AG09319 (cell line): ENCODE results near the gene NRF1.
"Not testable (repeated sequence)": the region's sequence is repeated elsewhere in the genome, so short reads cannot be mapped to it uniquely, and the experiment has no call there.

Experiments used
- DNase-seq: peaks from one replicate; pipeline ENCODE4 v3.0.0-alpha.2; 2010; ENCODE audit warnings: low read depth; ENCODE audit errors: extremely low read depth
- TF ChIP-seq, protein P1 (sequence below): IDR thresholded peaks from 2 replicates; pipeline ENCODE4 v1.5.1; 2011; ENCODE audit warnings: low read depth, mild to moderate bottlenecking, inconsistent platforms, low read length, moderate library complexity

Gene NRF1

DNA sequence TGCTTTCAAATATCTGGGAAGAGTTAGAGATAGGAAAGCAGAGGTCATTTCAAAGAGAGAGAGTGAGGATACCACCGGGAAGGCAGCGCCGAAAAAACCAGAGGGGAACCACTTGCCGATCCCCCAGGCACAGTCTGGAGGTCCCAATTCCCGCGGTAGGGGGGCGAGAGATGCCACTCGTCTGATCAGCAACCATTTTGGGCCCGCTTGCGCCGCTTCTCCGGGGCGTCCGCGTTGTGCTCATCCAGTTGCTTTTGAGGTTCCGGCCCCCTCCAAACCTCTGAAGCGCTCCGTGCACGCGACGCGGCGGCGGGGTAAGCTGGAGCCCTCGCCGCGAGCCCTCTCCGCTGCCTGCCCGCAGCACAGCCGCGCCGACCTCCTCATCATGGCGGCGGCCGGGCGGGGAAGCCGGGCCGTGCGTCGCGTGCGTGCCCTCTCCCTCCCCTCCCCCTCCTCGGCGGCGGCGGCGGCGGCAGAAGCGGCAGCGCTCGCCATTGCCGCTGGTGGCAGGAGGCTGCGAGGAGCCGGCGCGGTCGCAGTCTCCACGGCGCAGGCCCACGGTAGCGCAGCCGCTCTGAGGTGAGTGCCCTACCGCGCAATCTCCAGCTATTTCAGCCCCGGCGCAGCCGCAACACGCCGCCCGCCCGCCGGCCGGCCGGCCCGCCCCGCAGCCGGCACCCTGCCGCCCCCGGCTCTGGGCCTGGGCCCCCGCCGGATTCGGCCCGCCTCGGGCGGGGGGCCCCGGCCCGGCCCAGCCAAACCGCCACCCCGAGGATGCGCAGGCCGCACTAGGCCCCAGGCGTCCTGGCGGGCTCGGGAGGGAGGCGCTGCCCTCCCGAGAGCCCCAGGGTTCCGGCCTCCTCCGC, at the start of gene NRF1:
Gene NRF1 (plus strand): TSS at position 475 of the 866 bp plus-strand sequence. CDS start 45,632 bp downstream, outside the sequence.
- TF ChIP-seq, protein P1, sequence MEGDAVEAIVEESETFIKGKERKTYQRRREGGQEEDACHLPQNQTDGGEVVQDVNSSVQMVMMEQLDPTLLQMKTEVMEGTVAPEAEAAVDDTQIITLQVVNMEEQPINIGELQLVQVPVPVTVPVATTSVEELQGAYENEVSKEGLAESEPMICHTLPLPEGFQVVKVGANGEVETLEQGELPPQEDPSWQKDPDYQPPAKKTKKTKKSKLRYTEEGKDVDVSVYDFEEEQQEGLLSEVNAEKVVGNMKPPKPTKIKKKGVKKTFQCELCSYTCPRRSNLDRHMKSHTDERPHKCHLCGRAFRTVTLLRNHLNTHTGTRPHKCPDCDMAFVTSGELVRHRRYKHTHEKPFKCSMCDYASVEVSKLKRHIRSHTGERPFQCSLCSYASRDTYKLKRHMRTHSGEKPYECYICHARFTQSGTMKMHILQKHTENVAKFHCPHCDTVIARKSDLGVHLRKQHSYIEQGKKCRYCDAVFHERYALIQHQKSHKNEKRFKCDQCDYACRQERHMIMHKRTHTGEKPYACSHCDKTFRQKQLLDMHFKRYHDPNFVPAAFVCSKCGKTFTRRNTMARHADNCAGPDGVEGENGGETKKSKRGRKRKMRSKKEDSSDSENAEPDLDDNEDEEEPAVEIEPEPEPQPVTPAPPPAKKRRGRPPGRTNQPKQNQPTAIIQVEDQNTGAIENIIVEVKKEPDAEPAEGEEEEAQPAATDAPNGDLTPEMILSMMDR = no peak; the same call in 1 of the 2 replicates
- peak; percentile 77 for DNase-seq

DNA sequence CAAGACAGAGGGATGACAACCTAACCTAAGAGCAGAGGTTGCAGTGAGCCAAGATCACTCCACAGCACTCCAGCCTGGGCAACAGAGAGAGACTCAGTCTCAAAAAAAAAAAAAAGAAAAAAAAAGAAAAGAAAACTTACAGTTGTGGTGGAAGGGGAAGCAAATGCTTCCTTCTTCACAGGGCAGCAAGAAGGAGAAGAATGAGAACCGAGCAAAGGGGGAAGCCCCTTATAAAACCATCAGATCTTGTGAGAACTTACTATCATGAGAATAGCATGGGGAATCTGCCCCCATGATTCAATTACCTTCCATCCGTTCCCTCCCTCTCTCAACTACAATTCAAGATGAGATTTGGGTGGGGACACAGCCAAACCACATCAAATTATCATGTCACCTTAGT, 45.2 kb upstream of the NRF1 start:
- not testable (repeated sequence) for DNase-seq

DNA sequence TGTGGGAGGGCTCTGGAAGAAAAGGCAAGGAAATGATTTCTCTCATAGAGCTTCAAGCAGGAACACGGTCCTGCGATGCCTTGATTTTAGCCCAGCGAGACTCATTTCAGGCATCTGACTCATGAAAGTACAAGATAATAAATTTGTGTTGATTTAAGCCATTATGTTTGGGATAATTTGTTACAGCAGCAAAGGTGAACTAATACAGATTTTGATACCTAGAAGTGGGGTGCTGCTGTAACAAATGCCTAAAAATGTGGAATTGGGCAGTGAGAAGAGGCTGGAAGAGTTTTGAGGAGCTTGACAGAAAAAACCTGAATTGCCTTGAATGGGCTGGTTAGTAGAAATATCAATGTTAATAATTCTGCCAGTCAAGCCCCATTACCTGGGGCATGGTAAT, 44.1 kb upstream of the NRF1 start:
- TF ChIP-seq, protein P1 = no peak
- DNase-seq = no peak

DNA sequence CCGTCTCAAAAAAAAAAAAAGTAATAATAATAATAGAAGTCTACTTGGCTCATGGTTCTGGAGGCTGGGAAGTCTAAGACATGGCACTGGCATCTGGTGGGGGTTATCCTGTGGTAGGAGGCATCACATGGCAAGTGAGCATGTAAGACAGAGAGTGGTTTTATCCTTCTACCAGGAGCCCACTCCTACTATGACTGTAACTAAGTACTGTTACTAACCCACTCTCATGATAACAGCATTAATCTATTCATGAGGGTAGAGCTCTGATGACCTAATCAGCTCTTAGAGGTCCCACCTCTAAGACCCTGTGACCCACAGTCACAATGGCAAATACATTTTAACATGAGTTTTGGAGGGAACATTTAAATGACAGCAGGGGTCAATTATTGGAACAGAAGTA, 43.3 kb upstream of the NRF1 start:
- TF ChIP-seq, protein P1 = no peak
- DNase-seq = no peak

DNA sequence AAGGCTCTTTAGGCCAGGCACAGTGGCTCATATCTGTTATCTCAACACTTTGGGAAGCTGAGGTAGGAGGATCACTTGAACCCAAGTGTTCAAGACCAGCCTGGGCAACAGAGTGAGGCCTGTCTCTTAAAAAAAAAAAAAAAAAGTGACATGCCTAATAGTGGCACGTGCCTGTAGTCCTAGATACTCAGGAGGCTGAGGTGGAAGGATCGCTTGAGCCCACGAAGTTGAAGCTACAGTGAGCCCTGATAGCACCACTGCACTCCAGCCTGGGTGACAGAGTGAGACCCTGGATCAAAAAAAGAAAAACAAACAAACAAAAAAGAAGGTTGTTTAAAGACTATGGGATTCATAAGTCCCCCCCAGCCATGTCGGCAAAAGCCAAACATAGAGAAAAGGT, 42.2 kb upstream of the NRF1 start:
- TF ChIP-seq, protein P1 = no peak
- no peak for DNase-seq

DNA sequence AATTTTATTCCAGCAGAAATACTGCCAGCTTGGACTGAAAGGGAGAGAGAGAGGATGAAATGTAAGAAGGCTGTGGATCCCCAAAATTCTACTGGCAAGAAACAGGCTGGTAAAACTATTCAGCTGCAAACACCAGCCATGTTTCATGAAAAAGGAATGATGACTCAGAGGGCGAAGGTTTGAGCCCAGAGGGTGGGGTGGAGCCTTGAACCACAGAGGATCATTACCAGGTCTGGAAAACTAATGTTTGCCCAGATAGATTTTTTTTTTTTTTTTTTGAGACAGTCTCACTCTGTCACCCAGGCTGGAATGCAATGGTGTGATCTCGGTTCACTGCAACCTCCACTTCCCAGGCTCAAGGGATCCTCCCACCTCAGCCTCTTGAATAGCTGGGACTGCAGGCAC, 41.7 kb upstream of the NRF1 start:
- DNase-seq = peak; percentile 63
- TF ChIP-seq, protein P1 = no peak

DNA sequence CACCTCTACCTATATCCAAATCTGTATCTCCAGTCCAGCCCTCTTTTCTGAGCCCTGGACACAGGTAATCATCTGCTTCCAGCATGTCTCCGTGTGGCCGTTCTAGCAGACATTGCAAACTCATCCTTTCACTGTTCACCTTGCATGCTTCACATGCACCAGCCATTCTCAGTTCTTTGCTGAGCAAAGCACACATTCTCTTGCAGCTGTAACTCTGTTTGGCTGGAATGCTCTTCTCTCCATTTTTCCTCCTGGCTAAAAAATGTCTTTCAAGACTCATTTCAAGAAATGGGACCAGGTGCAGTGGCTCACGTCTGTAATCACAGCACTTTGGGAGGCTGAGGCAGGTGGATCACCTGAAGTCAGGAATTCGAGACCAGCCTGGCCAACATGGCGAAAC, 40.3 kb upstream of the NRF1 start:
- TF ChIP-seq, protein P1 = no peak
- DNase-seq = no peak

DNA sequence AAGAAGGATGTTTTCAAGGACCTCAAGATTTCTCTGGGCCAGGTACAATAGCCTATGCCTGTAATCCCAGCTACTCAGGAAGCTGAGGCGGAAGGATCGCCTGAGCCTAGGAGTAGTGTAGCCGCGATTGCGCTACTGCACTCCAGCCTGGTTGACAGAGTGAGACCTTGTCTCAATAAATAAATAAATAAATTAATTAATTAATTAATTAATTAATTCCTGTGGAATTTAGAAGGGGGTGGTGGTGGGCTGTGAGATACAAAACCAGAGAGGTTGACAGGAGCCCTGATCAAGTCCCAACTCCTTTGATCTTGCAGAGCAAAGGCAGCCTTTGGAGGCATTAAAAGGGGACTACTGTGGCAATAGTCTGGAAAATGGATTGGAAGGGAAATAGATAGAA, 39.3 kb upstream of the NRF1 start:
- no peak for DNase-seq
- TF ChIP-seq, protein P1 = no peak
